GM21515 (cell line): ENCODE measurements around the gene AMPD3.
"Not testable (repeated sequence)": the region's sequence is repeated elsewhere in the genome, so short reads cannot be mapped to it uniquely, and the experiment has no call there.

ENCODE experiments used
- ATAC-seq: cut with Tn5 transposase; IDR thresholded peaks from one replicate; pipeline ENCODE4 v1.9.1; 2021; ENCODE audit not compliant: unreplicated experiment

AMPD3 gene

DNA sequence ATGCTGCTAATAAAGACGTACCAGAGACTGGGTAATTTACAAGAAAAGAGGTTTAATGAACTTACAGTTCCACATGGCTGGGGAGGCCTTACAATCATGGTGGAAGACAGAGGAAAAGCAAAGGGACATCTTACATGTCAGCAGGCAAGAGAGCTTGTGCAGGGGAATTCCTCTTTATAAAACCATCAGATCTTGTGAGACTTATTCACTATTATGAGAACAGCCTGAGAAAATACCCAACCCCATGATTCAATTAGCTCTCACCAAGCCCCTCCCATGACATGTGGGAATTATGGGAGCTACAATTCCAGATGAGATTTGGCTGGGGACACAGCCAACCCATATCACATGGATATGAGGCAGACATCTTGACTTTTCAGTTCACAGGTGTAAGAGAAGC lies 18.4 kb upstream of the AMPD3 start:
- ATAC-seq: not testable (repeated sequence)

DNA sequence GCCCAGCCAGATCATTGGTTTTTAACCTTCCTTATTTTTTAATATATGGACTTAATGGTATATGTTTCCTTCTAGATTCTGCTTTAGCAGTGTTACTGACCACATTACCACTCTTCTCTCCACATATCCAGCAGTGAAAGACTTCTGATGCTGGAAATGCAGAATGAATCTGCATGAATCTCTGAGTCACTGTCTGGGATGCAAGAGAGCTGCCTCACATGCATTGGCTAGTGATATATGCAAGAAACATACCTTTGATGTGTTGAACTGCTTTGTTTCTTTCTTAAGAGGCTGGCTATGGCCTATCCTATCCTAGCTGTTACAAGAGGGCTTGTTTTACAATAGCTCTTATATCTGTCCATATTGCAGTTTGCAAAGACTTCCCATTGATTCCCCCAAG lies 16.6 kb upstream of the AMPD3 start:
- no peak for ATAC-seq

DNA sequence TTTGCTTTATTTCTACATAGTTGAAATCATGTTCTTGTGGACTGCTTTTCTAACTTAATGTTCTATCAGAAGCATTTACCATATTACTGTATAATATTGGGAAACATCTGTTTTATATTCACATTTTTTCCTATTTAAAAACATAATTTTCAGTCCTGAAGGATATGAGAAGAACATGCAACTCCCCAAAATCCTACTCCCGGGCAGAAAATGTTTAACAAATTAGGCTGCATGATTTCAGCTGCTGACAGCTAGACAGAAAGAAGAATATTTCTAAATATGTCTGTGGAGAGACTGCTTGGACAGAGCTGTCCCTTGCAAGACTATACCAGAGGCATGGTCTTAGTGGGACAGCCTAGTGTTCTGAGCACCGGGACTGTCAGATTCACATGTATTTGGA lies 15.7 kb upstream of the AMPD3 start:
- ATAC-seq: no peak

DNA sequence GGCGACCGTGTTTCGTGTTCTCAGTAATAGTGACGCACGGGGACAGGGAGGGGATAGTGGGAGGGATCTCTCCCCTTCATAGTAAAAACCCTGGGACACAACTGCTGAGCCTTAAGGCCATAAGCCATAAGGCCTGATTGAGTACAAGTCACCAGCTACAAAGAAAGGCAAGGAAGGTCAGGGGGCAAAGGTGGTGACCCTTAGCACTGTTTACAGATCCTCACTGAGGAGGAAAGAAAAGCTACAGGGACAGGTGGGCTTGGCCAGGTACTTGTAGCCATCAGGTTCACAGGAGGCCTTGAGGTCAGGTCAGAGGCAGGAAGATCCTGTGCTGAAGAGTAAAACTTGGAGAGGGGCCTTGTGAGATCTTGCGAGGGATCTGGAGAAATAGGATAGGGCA lies 15.1 kb upstream of the AMPD3 start:
- no peak for ATAC-seq

DNA sequence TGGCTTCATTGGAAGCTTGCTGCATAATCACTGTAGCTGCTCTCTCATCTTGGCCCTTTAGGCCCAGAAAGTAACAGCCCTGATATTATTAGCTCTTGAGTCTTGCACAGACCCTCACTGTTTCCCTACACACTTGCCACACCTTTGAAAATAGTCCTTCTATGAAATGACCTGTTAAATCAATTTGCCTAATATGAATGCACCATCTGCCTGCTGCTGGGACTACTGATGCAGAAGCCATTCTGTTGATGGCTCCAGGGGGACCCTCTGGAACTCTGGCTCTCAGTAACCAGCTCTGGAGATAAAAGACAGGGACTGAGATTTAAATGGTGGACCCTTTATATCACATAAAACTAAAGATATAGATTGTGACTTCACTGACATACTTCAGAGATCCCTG lies 14.7 kb upstream of the AMPD3 start:
- no peak for ATAC-seq

DNA sequence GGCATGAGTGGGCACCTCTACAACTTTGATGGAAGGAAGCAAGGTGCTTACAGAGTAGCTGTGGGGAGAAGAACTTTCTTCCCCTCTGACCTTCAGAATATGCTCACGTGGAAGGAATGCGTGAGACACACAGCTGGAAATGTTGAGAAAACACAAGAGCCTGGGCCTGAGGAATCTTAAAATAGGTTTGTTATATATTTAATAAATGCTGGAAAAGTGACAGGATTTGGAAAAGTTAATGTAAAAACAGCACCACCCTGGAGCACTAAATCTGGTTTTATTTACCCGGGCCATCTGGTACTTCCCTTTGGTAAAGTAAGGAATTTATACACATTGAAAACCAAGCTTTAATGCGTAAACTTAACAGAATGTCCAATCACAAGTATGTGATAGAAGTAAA lies 14.0 kb upstream of the AMPD3 start:
- ATAC-seq: no peak

DNA sequence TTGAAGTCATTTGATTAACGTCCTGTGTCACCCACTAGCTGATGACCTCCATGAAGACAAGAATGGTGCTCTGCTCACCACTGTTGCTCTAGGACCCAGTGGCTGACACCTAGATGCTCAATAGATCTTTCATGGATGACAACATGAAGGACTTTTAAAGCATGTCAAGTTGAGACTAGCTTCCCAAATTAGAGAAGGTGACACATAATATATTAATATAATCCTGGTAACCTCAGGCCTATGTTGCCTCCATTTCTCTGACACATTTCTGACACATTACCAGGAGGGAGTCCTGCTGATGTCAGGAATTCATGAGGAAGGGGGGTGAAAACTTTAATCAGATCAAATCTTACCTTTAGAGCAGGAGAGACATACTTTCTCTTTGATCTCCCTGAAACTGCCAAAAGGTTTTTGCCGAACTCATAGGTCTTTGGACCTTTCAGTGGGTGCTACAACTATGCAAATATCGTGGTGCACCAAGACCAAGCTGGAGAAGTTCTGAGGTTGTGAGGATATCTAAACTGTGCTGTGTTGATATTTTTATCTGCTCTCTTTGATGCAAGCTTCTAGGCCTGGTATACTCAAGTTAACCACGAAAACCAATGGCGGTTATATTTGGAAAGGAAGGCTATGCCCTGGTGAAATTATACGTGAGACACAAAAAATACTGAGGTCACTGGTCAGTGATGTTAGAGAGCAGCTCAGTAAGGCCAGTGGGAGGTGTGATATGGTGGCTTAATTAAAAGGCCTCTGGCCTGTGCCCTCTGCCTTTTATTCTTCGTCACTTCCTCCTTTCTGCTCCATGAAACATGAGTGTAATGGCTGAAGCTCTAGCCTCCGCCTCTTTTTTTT lies 13.2 kb upstream of the AMPD3 start:
- ATAC-seq: peak; percentile 97

DNA sequence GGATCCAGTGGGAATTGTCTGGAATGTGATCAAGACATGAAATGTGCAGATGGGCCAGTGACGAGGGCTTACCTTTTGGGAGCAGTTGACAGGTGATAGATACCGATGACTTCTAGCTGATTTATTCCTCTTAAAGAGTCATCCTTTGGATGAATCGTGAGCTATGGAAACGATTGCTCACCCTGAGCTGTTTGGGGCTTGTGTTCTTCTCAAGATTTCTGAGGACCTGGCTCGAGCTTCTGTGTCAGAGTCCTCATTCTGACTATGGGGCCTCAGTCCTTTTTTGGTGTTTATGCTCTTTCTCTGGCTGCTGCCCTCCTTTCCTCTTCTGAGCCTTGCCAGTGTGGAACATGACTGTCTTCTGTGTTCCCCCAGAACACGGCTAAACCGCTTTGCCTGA lies 11.9 kb upstream of the AMPD3 start:
- no peak for ATAC-seq

DNA sequence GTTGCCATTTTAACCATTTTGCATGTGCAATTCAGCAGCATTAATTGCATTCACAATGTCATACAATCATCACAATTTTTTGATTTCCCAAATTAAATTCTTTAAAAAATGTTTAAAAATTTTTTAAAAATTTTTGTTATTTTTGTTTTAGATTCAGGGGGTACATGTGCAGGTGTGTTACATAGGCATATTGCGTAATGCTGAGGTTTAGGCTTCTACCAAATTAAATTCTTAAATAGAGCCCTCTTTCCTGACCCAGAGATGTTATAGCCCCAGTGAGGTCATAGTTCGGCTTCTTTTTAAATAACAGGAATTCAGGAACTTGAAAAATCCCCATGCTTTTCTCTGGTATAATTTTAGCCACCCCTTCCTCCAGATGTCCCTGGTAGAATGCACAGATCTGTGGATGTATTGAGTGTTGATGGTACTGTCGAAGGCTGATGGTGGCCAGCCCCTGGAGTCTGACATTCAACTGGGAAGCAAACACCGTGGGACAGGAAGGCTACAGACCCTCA lies 11.3 kb upstream of the AMPD3 start:
- no peak for ATAC-seq

DNA sequence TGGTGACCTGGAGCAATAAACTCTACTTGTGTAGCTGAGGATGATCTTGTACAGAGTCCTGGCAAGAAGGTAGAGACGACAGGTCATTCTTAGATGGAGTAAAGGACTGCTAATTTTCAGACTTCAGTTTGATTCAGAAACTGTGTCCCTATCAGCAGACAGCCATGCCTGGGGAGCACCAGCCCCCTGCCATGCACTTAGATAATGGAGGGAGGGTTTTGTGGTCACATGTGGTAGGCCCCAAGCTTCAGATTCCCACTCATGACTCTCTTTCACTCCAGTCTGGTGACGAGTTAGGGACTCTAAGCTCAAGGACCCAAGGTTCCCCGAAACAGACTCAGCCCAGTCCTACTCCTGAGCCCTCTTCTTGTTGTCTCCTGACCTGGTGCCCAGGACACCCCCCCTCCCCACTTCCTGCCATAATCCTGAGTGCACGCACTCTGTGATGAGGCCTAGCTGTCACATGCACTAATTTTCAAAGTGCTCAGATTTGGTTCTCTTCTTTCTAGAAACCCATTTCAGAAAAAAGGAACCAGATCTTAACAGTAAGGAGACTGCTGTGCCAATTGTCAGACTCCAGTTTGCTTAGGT lies 10.2 kb upstream of the AMPD3 start:
- no peak for ATAC-seq

DNA sequence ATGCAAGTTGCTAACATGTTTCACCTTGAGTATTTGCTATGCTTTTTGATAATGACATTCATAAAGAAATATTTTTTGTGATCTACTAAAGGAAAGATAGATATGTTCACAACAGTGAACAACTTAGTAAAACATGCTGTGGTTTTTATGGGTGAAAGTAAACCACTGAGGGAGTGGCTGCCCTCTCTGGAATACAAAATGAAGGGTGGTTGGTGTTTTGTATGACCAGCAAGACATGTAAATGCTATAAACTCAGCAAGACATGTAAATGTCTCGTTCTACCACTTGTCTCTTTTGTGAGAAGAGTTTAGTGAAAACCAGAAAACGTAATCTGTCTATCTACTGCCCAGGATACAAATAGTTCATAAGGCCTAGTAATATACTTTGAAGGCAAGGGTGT lies 7.6 kb upstream of the AMPD3 start:
- ATAC-seq: no peak

DNA sequence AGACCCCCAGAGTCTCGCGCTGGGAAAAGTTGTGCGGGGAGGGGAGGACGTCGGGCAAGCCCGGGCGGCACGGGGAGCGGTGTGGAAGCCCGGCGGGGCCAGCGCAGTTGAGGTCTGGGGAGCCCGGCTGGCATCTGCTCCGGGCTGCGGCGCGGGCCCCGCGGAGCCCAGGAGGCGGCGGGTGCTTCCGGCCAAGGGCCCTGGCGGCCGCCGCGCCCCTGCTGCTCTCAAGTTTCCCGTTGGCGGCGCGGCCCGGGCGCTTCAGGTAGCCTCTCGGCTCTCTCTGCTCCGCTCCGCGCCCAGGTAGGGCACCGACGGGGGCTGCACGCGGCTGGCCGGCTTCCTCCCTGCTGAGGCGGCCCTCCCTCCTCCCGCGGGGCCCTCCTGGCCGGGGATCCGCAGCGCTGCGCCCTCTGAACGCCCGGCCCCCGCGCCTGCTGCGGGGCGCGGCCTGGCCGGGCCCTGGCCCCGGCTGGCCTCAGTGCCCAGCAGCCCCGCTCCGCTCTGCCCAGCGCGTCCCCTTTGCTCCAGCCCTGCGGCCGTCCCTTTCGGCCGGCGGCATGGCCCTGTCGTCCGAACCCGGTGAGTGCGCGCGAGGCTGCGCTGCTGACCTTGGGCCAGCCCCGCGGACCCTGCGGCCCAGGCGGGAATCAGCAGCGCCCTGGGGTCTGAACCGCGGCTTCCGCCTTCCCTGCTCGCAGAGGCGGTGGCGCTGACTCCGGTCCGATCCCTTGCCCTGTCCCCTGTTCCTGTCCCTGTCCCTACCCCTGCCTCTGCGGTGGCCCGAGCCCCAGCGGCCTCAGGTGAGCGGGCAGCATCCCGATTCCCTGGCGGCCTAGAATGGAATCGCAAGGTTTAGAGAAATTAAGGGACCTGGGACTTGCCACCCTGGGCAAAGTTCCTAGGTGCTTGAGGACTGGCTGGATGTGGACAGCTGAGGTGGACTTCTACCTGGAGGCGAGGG lies 4.3 kb upstream of the AMPD3 start:
- ATAC-seq: no peak

DNA sequence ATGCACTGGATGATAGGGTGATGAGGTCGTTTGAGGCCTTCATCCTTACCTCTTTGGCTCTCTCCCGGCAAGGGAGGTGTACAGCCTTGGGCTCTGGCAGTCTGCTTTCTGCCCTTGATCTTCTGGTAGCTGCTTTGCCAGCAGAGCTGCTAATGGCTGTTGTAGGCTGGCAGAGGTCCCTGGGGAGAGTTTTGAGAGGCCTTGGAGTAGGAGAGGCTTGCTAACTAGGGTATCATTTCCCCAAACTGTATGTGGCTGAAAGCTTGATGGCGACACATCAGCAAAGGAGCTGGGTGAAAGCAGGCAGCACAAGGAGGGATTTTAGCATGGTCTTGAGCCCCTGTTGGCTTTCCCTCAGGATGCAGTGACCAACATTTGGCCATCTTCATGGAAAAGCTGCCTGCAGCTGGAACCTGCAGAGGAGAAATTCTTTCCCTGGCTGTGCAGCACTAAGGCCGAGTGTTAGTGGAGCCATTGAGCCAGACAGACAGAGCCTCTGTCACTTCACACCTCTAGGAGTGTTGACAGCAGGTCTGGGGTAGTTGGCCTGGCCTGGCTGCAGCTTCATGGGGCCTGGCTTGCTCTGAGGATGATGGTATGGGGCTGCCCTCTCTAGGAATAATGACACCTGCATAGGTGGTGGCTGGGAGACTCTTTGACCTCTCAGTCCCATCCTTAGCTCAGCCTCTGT lies 3.5 kb upstream of the AMPD3 start:
- no peak for ATAC-seq

DNA sequence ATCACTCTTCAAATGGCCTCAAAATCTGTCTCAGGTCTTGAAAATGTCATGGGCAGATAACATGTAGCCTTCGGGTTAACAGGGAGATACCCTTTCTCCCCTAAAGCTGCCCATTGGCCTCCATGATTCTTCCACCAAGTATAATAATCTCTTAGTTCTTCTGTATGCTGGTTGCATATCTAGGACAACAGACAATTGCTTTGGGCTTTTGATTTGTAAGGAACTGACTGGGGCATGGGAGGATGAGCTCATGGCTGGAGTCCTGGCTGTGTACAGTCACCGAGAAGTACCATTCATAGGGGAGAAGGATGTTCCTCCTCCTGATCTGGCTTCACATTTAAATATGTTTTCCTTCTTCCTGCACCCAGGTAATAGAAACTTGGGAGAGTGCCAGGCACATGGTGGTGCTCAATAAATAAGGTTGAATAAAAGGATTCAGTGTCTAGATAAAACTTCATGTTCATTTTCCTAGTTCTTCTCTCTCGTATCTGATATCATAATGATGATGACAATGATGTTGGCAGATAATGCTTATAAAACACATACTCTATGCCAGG lies 2.8 kb upstream of the AMPD3 start:
- no peak for ATAC-seq

DNA sequence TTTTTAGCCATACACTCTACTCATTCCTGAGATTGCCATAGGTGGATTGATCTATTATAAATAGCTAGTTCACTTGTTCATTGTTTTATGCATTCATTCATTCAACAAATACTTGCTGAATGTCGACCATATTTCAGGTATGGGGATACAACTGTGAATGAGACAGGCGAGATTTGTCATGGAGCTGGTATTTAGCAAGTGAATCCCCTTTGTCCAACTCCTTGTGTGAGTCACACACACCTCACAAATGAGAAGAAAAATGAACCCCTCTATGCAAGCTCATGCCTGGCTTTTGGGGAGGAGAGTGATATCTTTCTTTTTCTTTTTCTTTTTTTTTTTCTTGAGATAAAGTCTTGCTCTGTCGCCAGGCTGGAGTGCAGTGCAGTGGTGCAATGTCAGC lies 1.8 kb upstream of the AMPD3 start:
- ATAC-seq: no peak

DNA sequence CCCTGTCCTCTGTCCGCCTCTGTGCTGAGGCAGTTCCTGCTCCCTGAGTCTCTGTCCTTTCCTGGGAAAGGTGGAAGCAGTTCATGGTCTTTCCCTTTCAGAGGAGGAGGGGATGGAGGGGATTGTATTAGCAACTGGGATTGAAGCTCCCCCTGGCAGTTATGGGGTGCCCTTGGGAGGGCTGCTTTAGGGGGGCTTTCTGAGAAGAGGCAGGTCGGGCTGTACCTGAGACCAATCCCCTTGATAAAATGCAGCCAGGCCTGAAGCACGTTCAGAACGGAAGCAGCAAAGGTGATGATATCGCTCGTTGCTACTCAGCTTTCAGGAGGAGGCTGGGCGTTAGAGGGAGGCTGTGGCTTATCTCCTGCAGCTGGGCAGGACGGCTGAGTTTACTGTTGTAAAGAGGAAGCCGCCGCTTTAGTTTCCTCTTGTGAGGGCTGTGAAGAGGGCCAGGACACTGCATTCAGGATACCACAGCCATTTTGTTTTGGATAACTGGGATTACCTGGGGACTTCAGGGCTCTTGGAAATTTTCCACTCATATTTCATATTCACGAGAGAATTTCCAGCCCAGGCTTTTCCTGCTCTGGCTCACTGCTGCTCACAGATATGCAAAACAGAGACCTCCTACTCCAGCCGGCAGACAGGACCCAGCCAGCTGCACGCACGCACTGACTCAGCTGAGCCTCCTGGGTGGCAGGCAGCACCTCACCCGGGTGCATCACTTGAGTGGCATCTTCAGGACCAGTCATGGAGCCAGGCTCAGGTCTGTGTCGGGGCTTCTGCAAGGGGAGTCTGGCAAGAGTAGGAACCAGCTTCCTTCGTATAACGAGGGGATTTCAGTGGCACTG lies 798 bp downstream of the AMPD3 start:
- ATAC-seq: peak; percentile 60

DNA sequence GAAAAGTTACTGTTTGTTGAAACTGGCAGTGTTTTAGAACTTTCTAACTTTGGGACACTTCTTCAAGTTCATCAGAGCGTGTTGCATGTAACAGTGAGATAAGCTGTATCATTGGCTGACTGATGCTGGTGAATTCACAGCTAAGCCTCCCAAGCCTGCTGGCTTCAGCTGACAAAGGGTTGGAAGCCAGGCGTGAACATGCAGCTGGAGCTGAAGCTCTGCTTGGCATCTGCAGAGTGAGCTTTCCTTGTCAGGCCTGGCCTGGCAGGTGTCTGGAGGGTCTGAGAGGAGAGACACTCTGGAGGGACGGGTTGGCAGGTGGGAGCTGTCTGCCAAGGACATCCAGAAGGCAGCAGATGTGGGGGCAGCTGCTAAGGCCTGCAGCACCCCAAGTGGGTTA lies 1.5 kb downstream of the AMPD3 start:
- ATAC-seq: no peak

DNA sequence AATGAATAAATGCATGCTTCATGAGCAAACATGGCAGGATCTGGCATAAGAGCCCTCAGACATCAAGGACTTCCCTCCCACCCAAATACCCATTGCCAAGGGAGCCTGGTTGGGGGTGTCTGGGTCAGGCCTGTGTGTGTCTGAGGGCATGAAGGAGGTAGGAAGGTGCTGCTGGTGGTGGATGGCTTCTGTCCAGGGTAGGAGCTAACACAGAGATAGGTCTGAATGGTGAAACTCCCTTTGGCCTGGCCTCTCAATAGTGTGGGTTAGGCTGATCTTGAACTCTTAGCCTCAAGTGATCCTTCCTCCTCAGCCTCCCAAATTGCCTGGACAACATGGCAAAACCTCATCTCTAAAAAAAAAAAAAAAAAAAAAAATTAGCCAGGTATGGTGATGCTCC lies 2.8 kb downstream of the AMPD3 start:
- ATAC-seq: no peak
